H1 (cell line): ENCODE measurements around the gene PPM1D. TPM values are rescaled to one million over a fixed set of nuclear protein-coding genes. Genes with fewer than 3 reads are reported as not detected.

Experiments used
- BCL11A ChIP-seq, 2 experiments: IDR thresholded peaks; one replicate each; pipeline ENCODE4 v1.6.1; 2011; ENCODE audit warnings: low read depth in 2 of 2, low read length in 2 of 2, mild to moderate bottlenecking in 2 of 2
- BRCA1 ChIP-seq: IDR thresholded peaks from 2 replicates; pipeline ENCODE4 v1.6.1; 2012; ENCODE audit warnings: low read depth, low read length, improper control_type of control experiment
- CREB1 ChIP-seq: IDR thresholded peaks from 2 replicates; pipeline ENCODE4 v1.6.1; 2012; ENCODE audit warnings: inconsistent platforms
- CTBP2 ChIP-seq: IDR thresholded peaks from 2 replicates; pipeline ENCODE4 v1.7.0; 2011; ENCODE audit warnings: borderline replicate concordance, mild to moderate bottlenecking, moderate library complexity, mixed read lengths, low read length; ENCODE audit not compliant: insufficient read depth, insufficient read length
- E2F6 ChIP-seq: IDR thresholded peaks from 2 replicates; pipeline ENCODE4 v1.6.1; 2012; ENCODE audit warnings: inconsistent platforms
- JUN ChIP-seq: IDR thresholded peaks from 2 replicates; pipeline ENCODE4 v1.6.1; 2011; ENCODE audit warnings: low read depth, mild to moderate bottlenecking, improper control_type of control experiment, low read length
- JUND ChIP-seq: IDR thresholded peaks from 2 replicates; pipeline ENCODE4 v1.6.1; 2011; ENCODE audit warnings: mild to moderate bottlenecking, improper control_type of control experiment, low read length
- PHF8 ChIP-seq: fragments of 200-600 bp; sonication (generic); conservative IDR thresholded peaks from 2 replicates; pipeline ENCODE4 v1.7.1; 2012; ENCODE audit warnings: low read depth, mild to moderate bottlenecking, inconsistent platforms, low read length, moderate library complexity
- RAD21 ChIP-seq, 2 experiments: IDR thresholded peaks in 1 of 2; conservative IDR thresholded peaks in 1 of 2; 2 replicates each; pipeline ENCODE4 v1.6.1; 2011; ENCODE audit warnings: low read depth in 2 of 2, low read length in 2 of 2, improper control_type of control experiment in 1 of 2, inconsistent platforms in 1 of 2, mild to moderate bottlenecking in 1 of 2, moderate library complexity in 1 of 2
- RBBP5 ChIP-seq: IDR thresholded peaks from 2 replicates; pipeline ENCODE4 v1.7.1; 2012; ENCODE audit warnings: low read depth, mild to moderate bottlenecking, inconsistent platforms, low read length, moderate library complexity, borderline replicate concordance
- RFX5 ChIP-seq: IDR thresholded peaks from 2 replicates; pipeline ENCODE4 v1.6.1; 2011; ENCODE audit warnings: low read depth, low read length, improper control_type of control experiment, borderline replicate concordance
- SP1 ChIP-seq: IDR thresholded peaks from 2 replicates; pipeline ENCODE4 v1.6.1; 2011; ENCODE audit warnings: low read depth, low read length
- SUZ12 ChIP-seq: fragments of 200-600 bp; sonication (generic); IDR thresholded peaks from 2 replicates; pipeline ENCODE4 v1.6.1; 2012; ENCODE audit warnings: mild to moderate bottlenecking, inconsistent platforms, low read length, moderate library complexity, mixed read lengths
- TBP ChIP-seq: IDR thresholded peaks from 2 replicates; pipeline ENCODE4 v1.6.1; 2011; ENCODE audit warnings: low read depth, low read length, improper control_type of control experiment
- ZNF274 ChIP-seq: IDR thresholded peaks from 2 replicates; pipeline ENCODE4 v1.7.0; 2012; ENCODE audit warnings: low read length, borderline replicate concordance; ENCODE audit errors: extremely low read depth
- polyA plus RNA-seq, 7 experiments: library from polyadenylated mRNA; depleted of rRNA in 3 of 7; stranded (reverse) in 5 of 7; unstranded in 2 of 7; fragments of >200 nt in 5 of 7; fragments of 200-250 nt in 2 of 7; gene quantifications; 1 replicate in 5 of 7; 2 replicates in 1 of 7; 4 replicates in 1 of 7; pipeline versions ENCODE4 v1.2.1 to v1.2.3, GENCODE V29; 2011 to 2013; ENCODE audit warnings: missing spikeins in 2 of 7, mixed read lengths in 2 of 7
- total RNA-seq: library from RNA; stranded (reverse); fragmentation: NEBNext Ultra II Directional; extraction: Animal tissue kit (Norgen Biotek cat#: 25700); gene quantifications from 2 replicates; pipeline ENCODE4 v1.2.1, GENCODE V29; 2021

Gene PPM1D
- total and polyA plus RNA-seq, 2 of the 8 experiments (the other 6 are each of a cell fraction or from before 2014, with no cell fraction given): 5.0 to 16.7 TPM

- no peak for TF ChIP-seq RAD21 (IDR thresholded peaks at IDR 0.05 in 1 of 2, conservative IDR thresholded peaks at IDR 0.05 in 1 of 2; ENCODE audit: low read depth in 2 of 2, low read length in 2 of 2)
- TF ChIP-seq RFX5: no peak
- TF ChIP-seq SP1: peak; percentile 99
- TF ChIP-seq PHF8: peak; percentile 83
- TF ChIP-seq CREB1: no peak; the same call in 1 of the 2 replicates
- peak; percentile 88 for TF ChIP-seq E2F6
- TF ChIP-seq SUZ12: no peak
- TF ChIP-seq JUND: no peak
- TF ChIP-seq RBBP5: no peak
- TF ChIP-seq CTBP2: no peak
- peak; percentile 80 for TF ChIP-seq TBP
- TF ChIP-seq JUN: no peak
- no peak for TF ChIP-seq BCL11A (IDR thresholded peaks at IDR 0.05; ENCODE audit: low read depth in 2 of 2, low read length in 2 of 2)
- peak; percentile 80 for TF ChIP-seq BRCA1
- no peak for TF ChIP-seq ZNF274
Observed at GRCh38 chr17:60677308-60678117, 77.5 kb downstream of the PPM1D start, which contains the start of gene BCAS3 (continued).
